ENCODE data around the gene PLXDC1.
"Not testable (repeated sequence)": the region's sequence is repeated elsewhere in the genome, so short reads cannot be mapped to it uniquely, and the experiment has no call there.

- not testable (repeated sequence) for TF ChIP-seq CTCF, POLR2A (IDR thresholded peaks at IDR 0.05)
These were observed 21.9 kb downstream of the PLXDC1 start for GRCh38 chr17:39129544-39129943.
